HG03064 (cell line): ENCODE data around the gene LY86.

Experiments
- ATAC-seq: cut with Tn5 transposase; IDR thresholded peaks from one replicate; pipeline ENCODE4 v1.9.1; 2021; ENCODE audit warnings: low read depth; ENCODE audit not compliant: unreplicated experiment

The LY86 gene

GRCh38 chr6:6569811-6570164 lies 18.7 kb upstream of the LY86 start:
- ATAC-seq = no peak

DNA sequence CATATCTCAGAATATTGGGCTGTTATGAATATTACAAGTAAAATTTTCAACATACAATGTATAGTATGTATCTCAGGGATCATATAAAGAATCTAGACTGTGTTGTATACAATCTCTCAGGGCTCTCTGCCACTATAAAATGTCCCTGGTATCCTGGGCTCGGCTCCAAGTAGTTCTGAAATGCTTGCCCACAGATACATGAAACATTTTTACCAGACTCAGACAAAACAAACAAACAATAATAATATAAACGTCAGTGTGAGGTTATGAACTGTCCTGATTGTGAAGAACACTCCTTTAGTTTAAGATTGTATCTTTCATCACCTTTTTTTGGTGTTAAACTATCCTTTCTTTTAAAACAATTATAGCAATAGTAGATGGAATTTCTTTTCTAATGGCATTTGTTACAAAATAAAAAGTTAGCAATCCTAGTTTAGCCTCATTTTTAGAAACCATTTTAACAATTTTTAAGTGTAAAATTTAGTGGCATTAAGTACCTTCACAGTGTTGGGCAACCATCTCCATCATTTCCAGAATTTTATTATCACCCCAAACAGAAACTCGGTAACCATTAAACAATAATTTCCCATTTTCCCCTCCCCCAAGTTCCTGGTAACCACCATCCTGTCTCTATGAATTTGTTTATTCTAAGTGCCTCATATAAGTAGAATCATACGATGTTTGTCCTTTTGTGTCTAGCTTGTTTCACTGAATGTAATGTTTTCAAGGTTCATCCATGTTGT lies 17.4 kb upstream of the LY86 start:
- no peak for ATAC-seq

- no peak for ATAC-seq
These were observed 13.4 kb upstream of the LY86 start for GRCh38 chr6:6575143-6575542.

DNA sequence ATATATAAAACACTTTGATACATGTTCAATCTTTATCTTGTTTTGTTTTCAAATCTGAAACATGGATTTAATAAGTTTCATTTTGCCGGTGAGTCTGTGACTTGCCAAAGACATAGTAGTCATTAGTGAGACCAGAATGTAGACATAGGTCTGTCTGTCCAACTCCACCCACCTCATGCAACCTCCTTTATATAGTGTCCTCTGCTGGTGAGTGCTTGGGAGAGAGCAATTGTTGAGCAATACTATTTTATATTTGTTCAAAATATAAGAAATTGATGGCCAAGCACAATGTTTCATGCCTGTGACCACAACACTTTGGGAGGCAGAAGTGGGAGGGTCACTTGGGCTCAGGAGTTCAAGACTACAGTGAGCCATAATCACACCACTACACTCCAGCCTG lies 10.8 kb upstream of the LY86 start:
- ATAC-seq = no peak

DNA sequence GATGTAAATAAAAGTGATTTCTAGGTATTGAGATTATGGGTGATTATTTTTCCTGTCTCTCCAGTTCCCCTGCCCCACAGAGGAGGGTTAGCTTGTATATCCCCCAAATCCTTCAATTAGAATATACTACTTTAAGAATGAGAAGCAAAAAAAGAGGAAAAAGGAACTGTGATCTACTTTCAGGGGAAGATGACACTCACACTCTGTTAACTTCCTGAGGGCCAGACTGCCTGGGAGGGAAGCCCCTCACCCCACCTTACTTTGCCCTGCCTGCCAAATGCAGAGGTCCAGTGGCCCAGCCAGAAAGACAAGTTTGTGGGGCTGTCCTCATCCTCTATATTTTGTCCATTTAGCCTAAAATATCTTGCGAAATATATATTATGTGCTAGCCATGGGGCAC lies 9.2 kb upstream of the LY86 start:
- ATAC-seq = no peak

GRCh38 chr6:6580225-6580856 lies 8.2 kb upstream of the LY86 start:
- no peak for ATAC-seq

DNA sequence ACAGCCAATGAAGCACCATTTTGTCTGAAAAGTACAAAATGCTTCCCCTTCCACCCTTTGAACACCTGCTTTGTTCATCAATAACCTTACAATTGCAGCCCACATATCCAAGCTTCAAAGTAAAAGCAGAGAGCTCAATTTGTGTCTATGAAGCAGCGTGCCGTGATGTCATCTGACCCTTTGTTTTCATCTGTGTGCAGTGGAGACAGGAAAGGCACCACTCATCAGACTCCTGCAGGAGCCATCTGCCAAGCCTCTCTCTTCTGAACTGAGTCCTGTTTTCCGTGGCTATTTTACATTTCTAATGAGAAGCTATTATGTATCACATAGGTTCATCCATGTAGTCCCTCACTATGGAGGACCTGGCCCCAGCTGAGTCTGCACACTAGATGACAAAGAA lies 7.5 kb upstream of the LY86 start:
- ATAC-seq = no peak

DNA sequence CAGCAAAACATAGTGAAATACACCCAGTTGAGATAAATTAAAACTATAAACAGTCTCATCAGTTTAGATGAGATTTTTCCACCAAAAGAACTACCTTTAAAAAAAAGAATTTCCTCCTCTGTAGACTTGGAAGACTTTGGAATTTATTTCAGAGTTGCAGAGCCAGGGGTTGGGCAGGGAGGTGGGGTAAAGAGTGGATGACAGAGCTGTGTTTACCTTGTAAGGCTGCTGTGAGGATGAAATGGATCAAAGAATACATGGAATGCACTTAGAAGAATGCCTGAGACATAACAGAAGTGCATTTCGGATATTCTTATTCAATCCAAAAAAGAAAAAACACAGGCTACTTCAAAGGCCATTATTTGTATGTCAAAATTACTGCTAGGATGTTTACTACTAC lies 6.4 kb upstream of the LY86 start:
- no peak for ATAC-seq

DNA sequence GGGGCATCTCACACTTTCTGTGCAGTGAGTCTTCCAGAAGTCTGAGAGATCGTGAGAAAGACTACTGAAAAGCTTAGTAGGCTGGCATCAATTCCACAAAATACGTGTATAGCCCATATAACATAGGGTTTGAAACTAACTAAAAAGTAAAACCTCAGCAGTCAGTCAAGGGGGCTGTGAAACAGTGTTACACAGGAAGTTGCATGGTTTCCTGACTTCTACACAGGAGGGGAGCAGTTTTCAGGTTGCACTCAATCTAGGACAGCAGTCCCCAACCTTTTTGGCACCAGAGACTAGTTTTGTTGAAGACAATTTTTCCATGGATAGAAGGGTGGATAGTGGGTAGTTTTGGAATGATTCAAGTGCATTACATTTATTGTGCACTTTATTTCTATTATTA lies 4.7 kb upstream of the LY86 start:
- ATAC-seq = no peak

GRCh38 chr6:6584310-6585002 lies 4.1 kb upstream of the LY86 start:
- ATAC-seq = no peak

DNA sequence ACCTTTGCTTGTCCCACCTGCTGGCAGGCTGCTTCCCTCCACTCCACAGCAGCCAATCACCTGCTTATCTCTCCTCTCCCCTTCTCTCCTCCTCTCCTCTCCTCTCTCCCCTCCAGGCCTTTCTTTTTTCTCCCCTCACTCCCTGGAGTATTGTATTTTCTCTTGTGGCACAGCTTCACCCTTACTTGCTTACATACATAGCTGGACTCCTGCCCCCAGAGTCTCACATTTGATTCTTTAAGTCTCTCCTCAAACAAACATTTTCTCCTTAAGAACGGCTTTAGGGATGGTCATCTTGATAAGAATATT lies 3.6 kb upstream of the LY86 start:
- no peak for ATAC-seq

DNA sequence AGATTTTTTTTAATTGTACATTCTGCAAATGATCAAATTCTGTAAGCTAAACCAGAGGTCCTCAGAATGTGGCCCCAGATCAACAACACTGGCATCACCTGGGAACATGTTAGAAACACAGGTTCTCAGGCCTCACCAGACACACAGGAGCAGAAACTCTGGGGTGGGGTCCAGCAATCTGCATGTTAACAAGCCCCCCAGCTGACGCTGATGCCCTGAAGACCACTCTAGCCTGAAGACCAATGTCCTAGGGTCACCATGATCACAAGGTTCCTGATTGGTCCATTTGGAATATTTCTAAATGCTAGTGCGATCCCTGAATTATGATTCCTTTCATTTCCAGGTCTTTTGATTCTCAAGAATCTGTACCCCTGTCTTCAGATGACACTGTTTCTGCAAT lies 2.4 kb upstream of the LY86 start:
- no peak for ATAC-seq

DNA sequence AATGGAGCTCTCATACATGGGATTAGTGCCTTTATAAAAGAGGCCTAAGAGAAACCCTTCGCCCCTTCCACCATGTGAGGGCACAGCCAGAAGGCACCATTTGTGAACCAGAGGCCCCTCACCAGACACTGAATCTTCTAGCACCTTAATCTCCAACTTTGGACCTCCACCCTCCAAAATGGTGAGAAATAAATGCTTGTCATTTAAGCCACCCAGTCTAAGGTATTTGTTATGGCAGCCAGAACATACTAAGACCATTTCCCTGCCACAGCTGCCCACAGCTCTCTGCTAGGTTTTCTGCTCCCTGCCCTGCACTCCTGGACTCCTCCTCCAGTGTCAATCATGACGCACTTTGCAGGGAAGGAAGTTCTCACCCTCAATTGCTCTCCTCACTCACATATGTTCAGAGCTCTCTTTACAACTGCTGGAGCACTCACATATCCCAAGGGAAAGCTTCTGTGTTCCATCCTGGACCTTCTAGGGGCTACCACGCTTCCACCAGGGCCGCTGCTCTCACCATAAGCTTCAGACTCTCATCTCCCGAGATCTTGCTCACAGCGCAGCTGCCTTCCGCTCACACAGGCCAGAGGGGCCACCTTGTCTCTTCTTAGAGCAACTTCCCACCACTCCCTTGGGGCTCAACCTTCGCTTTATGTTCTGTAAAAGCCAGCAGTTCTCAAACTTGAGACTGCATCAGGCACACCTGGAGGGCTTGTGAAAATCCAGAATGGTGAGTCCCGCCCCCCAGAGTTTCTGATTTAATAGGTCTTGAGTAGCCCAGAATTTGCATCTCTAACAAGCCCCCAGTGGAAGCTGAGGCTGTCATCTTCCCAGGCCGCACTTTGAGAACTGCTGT lies 1.6 kb upstream of the LY86 start:
- peak; percentile 54 for ATAC-seq

- no peak for ATAC-seq
These were observed 840 bp upstream of the LY86 start for GRCh38 chr6:6587696-6588063.

GRCh38 chr6:6588924-6589709 lies 597 bp downstream of the LY86 start:
- no peak for ATAC-seq

DNA sequence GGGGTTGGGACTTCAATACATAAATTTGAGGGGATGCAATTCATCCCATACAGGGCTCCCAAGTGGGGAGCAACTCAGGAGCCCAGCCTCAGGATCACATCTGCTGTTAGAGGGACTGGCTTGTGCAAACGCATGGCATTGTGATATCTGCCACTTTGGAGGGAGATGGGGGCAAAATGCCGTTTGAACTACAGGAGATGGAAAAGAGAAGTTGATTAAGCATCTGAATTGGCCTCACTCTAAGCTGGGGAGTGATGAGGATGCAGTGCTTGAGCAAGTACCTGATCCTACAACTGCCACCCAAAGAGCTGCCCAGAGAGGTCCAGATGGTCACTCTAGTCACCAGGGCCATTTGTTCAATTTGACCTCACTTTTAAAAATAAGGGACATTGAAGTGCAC lies 2.0 kb downstream of the LY86 start:
- ATAC-seq = no peak

DNA sequence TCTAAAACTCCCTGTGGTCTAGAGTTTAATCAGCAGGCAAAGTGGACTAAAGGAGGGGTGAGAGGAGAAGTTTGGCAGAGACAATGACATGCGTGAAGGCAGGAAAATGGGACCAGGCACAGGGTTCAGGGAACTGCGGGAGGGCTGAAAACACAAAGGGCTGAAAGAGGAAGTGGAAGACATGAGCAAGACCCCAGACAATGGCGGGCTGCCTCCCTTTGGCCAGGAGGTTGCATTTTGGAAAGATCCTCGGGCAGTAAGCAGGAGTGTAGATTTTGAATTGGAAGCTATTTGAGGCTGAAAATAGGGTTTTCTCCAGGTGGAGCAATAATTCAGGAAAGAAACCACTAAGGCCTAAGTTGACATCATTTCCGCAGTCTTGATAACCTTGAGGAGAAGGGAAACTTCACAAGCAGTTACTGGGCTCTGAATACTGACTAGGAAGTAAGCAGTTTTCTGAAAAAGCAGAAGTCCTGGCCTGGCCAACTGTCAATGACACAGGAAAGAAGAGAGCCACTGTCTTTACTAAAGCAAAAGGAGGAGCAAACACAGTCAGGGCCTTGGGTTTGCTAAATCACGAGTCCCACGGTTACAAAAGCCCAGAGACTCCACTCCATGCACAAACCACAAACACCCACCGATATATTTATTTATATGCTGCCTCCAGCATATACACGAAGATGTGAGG lies 3.4 kb downstream of the LY86 start:
- ATAC-seq = no peak

GRCh38 chr6:6592826-6593475 lies 4.4 kb downstream of the LY86 start:
- ATAC-seq = no peak

DNA sequence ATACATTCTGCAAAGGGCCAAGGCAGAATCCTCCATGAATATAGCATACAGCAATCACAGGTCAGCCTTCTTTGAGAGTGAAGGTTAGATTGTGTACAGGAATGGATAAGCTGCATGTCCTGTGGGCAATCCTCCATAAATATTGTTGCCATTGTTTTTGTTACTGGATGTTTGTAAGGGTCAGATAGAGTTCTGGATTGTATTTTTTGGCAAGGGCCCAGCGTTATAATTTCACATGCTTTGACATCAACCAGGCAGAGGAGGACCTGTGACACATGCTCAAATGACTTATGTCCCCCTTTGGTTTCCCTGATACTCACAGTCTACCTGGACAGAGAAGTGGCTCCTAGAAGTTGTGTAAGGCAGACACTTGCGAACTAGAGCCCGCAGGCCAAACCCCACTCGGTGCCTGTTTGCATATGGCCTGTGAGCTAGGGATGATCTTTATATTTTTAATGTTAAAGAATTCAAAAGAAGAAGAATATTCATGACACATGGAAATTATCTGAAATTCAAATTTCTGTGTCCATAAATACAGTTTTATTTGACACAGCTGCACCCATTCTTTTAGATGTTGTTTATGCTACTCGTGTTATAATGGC lies 5.4 kb downstream of the LY86 start:
- ATAC-seq = no peak
